Activated CD8-positive, alpha-beta memory T cell treated with anti-CD3 and anti-CD28 coated beads, Interleukin-2, amount 50 U/mL, for 1 hour (primary cell): ENCODE results near the gene BCL2L1.
"Not testable (repeated sequence)": the region's sequence is repeated elsewhere in the genome, so short reads cannot be mapped to it uniquely, and the experiment has no call there.

Experiments
- DNase-seq: peaks from one replicate; pipeline ENCODE4 v3.0.0-alpha.2; 2020; ENCODE audit errors: extremely low read depth

The BCL2L1 gene

DNA sequence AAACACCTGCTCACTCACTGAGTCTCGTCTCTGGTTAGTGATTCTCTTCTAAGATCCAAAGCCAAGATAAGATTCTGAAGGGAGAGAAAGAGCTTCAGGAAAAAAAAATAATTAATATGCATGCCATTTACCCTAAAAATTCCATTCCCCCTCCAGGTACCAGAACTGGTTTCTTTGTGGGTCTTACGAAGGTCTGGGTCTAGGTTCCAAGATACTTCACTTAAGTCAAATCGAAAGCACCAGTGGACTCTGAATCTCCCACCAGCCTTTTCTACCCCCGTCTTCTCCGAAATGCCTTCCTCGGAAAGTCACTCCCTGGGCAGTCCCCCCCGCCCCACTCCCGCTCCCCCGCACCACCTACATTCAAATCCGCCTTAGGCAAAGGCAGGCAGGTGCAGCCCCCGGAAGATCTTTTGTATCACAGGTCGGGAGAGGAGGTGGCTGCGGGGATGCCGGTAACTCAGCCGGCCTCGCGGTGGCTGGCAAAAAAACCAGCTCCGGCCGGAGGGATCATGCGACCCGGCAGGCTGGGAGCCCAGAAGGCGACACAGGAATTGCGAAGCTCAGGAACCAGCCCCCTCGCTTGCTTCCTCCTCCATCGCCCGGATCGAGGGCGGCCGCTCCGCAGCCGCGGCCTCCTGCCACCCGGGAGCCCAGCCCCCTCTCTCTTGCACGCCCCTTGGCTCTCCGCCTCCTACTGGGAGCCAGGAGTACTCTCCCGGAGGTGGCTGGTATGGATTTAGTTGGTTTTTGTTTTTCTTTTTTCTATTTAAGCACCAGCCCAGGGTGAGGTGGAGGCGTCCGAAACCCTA is at the start of gene BCL2L1:
TSS of gene BCL2L1 (minus strand) at position 612 of the 812 bp plus-strand sequence. CDS start 650 bp downstream, outside the sequence.
- no peak for DNase-seq

DNA sequence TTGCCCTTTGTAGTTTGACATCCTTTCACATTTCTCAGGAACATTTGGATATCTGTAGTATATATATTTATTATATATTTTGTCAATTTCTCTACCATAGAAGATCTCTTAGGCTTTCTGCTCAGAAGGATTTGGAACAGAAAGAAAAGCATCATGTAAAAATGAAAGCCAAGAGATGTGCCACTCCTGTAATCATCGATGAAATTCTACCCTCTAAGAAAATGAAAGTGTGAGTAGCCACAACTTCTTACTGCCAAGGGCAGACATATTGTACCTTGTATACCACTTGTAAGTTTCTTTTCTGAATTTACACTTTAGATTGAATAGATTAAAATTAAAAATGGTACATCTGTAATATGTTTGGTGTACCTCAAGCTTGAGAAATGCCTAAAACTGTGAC is 47.6 kb upstream of the BCL2L1 start:
- DNase-seq = no peak

DNA sequence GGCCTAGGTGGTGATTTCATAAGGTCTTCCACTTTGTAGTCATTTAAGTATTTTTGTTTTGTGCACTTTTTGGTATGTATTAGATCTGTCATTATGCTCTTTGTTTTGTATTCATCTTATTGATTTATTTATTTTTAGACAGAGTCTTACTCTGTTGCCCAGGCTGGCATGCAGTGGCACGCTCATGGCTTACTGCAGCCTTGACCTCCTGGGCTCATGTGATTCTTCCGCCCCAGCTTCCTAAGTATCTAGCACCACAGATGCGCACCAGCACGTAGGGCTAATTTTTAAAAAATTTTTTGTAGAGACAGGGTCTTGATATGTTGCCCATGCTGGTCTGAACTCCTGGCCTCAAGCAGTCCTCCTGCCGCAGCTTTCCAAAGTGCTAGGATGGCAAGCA is 47.0 kb upstream of the BCL2L1 start:
- DNase-seq = no peak

DNA sequence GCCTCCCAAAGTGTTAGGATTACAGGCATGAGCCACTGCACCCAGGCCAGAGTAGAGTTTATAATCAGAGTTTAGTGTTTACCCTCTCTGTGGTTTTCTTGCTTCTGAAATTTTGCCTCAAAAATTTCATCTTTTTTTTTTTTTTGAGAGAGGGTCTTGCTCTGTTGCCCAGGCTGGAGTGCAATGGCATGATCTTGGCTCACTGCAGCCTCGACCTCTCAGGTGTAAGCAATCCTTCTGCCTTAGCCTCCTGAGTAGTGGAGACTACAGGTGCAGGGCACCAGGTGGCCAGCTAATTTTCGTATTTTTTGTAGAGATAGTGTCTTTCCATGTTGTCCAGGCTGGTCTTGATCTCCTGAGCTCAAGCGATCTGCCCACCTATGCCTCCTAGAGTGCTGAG is 45.1 kb upstream of the BCL2L1 start:
- DNase-seq = no peak

DNA sequence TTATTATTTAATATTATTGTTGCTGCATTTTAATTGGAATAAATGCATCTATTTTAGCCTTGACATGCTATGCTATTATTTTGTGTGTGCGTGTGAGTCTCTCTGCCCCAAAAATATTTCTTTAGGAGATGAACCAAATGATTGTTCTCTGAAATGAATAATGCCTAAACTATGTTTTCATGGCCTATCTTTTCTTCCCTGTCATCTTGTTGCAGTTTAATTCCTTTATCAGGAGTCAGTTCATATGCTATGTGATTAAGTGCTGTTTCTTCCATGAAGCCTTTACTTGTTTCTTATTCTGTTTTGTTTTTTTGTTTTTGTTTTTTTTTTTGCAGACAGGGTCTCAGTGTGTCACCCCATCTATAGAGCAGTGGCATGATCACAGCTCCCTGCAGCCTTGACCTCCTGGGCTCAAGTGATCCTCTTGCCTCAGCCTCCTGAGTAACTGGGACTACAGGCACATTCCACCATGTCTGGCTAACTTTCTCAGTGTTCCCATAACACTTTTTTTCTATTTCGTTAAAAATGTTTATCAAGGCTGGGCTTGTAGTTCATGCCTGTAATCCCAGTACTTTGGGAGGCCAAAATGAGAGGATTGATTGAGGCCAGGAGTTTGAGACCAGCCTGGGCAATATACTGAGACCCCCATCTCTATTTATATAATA is 42.1 kb upstream of the BCL2L1 start:
- no peak for DNase-seq

DNA sequence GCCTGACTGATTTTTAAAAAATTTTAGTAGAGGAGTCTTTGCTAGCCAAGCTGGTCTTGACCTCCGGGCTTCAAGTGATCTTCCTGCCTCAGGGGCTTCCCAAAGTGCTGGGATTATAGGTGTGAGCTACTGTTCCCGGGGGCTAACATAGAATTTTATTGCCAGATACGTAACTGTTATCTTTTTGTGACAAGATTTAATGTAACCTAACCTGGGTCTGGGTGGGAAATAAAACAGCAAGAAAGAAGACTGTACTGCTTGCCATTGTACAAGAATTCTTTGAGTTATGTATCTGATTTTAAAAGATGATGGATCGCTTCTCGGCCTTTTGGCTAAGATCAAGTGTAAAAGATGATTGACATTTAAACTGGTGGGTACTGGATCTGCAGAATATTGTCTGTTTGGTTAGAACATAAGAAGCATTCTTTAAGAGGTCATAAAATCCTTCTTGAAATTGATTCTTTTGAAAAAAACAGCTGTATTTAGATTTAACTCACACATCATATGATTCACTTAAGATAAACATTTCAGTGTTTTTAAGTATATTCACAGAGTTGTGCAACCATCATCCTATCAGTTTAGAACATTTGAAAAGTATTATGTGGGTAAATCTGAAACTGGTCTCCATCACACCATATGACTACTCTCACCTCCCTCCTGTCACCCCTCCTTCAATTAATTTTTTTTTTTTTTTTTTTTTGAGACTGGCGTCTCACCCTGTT is 38.0 kb upstream of the BCL2L1 start:
- no peak for DNase-seq

DNA sequence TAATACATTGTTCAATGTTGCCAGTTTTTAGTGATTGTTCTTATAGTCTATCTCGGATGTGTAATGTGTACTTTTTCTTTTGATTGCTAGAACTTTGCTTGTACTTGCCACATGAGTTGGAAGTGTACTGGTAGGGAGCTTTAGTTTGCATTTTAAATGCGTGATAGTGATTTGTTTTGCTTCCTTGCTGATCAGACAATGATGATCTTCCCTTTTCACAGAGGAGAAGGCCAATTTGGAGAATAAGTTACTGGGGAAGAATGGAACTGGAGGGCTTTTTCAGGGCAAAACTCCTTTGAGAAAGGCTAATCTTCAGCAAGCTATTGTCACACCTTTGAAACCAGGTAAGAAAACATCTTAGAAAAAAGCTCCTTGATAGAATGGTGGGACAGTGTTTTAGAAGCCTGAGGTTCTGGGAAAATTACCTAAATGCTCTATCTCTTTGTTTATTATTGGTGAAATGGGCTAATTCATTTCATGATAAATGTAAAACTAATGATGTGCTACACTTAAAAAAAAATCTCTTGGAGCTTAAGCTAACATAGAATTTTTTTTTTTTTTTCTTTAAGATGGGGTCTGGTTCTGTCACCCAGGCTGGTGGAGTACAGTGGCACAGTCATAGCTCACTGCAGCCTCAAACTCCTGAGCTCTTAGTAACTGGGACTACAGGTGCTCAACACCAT is 37.3 kb upstream of the BCL2L1 start:
- no peak for DNase-seq

DNA sequence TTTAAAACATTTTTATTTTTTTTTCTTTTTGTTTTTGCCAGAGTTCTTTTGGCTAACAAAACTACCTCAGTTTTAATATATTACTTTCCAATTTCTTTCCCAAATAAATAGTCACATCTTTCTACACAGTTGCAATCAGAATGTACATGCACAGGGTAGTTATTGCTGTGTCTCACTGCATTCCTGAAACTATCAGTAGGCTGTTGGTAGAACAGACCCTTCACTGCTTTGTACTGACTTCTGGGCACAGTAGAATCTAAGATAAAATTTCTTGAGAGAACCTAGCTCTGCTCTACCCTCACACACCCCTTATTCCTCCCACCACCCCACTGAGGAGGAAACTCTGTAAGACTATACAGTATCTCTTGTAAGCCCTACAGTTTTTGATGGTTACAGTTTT is 36.3 kb upstream of the BCL2L1 start:
- no peak for DNase-seq

DNA sequence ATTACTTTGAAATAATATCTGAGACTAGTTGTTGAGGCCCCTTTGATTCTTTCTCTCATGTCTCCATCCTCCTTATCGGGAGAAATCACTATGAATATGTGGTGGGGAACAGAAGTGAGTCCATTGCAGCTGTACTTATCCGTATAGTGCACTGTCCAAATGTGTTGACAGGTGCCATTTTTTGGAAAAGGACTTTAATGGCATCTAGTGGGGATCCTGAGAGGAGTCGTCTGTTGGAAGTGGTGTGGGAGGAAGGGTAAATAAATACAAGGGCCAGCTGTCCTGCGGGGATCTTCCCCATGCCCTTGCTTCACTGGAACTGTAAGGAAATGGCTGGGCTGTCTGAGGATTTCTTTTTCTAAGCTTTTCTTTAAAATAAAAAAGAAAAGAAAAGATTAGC is 35.9 kb upstream of the BCL2L1 start:
- no peak for DNase-seq

DNA sequence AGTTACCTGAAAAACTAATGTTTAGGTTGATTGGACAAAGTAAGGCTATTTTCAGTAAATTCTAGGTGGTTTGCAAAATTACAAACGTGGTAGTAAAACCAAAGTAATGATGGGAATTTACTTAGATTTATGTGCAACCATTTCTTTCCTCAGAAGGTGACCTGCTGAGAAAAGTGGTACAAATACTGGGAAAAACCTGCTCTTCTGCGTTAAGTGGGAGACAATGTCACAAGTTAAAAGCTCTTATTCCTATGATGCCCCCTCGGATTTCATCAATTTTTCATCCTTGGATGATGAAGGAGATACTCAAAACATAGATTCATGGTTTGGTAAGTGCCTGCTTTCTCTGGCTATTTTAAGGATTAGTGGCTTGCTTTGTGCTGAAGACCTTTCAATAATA is 34.6 kb upstream of the BCL2L1 start:
- DNase-seq = no peak

DNA sequence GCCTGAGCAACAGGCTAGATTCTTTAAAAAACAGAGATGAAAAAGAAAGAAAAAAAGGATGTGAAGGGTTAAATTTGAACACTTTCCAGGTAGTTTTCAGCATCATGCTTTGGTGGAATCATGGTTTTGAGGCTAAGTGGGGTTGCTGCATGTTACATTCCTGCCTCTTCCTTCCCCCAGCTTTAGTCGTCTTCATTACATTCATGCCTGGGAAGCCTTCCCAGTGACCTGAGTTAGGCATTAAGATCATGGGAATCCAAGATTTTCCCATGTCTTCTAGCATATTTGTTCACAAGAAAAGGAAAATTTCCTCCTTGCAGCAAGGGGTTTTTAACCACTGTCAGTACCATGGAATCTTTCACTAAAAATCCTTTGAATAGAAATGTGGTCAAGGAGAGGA is 28.5 kb upstream of the BCL2L1 start:
- no peak for DNase-seq

DNA sequence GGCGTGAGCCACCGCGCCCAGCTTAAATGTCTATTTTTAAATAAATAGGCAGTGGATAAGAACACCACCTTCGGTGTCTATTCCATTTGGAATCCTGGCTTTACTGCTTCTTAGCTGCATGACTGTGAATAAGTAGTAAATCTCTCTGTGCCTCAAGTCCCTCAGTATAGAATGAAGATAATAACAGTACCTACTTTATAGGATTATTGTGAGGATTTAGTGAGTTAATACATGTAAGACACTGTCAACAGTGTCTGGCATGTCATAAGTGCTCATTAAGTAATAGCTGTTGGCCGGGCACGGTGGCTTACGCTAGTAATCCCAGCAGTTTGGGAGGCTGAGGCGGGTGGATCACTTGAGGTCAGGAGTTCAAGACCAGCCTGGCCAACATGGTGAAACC is 26.6 kb upstream of the BCL2L1 start:
- no peak for DNase-seq

DNA sequence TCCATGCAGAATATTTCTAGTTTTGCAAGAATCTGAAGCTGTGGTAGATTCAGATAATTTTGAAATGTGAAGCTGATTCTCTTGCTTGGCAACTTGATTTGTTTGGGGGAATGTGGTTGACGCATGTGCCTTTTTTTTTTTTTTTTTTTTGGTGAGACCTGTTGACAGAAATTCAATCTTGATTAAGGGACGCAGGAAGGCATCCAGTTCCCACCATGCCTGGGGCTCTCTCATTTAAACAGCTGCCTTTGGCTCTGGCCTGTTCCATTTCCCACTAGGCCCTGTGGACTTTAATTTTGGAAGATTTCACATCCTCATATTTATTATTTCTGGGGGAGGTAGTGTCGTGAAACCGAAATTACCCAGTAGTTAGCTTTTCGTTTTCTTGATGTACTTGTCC is 25.0 kb upstream of the BCL2L1 start:
- DNase-seq = no peak

DNA sequence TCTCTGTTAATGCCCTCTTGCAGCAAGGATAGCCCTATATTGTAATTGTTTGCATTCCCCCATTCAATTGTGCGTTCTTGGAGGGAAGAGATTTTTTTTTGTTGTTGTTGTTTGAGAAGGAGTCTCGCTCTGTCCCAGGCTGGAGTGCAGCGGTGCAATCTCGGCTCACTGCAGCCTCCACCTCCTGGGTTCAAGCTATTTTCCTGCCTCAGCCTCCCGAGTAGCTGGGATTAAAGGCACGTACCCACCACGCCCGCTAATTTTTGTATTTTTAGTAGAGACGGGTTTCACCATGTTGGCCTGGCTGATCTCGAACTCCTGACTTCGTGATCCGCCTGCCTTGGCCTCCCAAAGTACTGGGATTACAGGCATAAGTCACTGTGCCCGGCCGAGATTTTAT is 24.4 kb upstream of the BCL2L1 start:
- not testable (repeated sequence) for DNase-seq

DNA sequence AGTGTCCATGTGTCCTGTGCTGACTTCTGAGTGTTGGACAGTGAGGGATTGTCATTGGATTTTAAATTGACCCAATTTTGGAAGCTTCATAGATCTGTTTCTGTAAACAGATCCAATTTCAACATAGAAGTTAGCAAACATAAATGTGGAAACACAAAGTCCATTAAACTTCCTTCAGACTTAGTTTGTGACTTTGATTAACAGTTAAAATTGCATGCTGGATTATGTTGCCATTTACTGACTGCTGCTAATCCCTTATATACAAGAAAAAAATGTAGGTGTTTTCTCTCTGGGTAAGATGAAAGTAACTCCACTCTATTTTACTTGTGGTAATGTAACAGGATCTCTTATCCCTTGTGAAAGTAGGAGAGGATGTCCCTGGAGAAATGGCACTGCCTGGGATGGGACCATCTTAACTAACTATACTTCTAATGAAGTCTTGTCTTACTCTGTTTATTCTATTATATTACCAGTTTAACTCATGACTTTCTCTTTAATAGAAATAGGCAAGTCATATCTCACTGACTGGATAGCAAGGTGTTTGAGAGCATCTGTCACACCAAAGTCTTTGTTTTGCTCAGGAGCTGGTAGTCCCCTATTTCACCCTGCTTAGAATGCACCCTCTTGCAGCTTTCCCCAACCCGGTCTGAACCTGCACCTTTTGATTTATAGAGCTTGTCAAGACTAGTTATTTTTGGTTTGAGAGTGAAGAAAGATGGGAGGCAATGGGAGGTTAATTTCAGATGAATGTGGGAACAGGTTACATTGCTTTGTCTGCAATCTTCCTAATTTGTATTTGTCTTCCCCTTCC is 23.6 kb upstream of the BCL2L1 start:
- no peak for DNase-seq

DNA sequence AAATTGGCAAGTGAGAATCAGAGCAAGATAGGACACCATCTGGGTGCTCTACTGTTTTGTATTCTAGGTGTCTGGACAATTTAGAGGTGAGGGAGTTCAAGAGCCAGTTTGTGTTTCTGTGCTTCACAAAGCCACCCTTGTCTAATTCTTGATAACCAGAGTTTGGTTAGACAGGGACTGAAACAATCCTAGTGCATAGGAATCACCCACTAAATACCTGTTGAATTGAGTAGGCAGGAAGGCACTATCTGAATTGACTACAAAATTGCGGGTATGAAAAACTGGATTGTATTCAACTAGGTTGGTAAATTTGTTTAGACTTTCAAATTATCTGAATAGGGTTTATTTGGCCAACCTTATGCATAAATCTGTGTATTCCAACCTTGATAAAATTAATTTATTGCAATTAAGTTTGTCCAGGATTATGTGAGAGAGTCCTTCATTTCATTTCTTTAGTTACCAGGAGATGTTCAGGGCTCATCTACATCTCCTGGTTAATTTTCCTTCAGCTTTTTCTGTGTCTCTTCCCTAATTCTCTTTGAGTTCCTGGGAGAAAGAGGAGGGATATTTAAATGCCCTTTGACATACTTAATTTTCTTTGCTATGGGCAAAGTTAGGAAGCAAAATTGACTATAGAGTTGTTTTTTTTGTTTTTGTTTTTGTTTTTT is 18.1 kb upstream of the BCL2L1 start:
- no peak for DNase-seq

DNA sequence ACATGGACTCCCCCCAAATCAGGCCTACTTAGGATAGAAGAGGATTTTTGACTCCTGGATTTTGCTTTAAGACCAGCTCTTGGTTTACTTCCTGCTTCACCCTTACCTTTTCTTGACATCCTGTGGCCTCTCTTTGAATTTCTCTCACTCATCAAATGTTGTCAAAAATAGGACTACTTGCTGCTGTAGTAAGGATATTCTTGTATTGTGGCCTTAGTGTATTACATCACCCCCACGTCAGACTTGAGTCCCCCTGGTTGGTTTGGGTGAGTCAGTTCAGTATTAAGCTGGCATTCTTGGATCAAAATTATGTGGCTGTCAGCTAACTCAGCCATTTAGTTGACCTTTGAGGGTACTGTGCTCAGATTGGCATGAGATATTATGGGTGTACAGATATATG is 17.5 kb upstream of the BCL2L1 start:
- DNase-seq = no peak

DNA sequence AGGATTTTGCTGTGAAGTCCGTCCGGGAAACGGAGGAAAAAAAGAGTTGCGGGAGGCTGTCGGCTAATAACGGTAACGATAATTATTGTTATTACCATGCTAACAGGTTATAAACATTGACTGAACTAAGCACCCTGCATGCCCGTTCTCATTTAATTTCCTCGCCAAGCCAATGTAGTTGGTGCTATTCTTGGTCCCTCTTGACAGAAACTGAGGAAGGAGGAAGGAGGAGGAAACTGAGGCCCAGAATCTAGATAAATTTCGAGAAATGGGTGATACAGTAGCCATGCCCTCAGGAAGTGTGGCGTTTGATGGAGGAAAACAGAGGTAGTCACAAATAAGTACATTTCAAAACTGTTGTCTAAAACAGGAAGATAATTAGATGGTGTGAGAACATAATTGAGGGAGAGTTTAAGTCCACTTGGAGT is 16.9 kb upstream of the BCL2L1 start:
- no peak for DNase-seq

DNA sequence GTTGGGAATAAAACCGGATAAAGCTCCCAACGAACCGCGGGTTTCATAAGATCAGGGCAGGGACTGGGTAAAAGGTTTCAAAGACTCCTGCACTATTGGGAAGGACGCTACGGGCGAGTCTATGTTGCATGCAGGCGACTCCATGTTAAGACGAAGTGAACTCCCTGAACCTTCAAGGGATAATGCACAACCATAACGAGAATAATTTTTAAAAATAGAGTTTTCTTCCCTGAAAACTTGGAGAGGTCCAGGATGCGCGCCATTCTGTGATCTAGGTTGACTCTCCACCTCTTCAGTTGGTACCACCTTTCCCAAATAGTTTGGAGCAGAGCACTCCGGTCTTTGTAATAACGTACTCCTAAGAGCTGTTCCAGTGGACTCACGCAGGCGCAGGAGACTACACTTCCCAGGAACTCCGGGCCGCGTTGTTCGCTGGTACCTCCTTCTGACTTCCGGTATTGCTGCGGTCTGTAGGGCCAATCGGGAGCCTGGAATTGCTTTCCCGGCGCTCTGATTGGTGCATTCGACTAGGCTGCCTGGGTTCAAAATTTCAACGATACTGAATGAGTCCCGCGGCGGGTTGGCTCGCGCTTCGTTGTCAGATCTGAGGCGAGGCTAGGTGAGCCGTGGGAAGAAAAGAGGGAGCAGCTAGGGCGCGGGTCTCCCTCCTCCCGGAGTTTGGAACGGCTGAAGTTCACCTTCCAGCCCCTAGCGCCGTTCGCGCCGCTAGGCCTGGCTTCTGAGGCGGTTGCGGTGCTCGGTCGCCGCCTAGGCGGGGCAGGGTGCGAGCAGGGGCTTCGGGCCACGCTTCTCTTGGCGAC is 16.3 kb upstream of the BCL2L1 start, which contains the start of gene TPX2:
TSS of gene TPX2 (plus strand) at position 562 of the 821 bp plus-strand sequence. CDS start 18,187 bp downstream, outside the sequence.
- DNase-seq = peak; percentile 63

DNA sequence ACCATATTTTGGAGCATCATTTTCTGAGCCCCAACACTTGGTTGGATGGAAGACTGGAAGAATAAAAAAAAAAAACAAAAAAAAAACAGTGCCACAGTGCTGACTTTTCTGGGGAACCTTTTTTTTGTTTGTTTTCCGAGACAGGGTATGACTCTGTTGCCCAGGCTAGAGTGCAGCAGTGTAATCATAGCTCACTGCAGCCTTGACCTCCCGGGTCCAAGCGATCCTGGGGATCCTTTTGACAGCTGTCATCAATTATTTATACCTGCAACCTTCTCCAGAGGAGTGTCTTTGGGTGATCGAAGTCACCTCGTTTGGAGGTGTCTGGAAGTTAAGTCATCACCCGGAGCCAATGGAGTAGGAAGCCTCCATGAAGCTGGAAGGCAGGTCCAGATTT is 8.7 kb upstream of the BCL2L1 start:
- no peak for DNase-seq
